Activated CD4-positive, alpha-beta T cell treated with anti-CD3 and anti-CD28 coated beads, Interleukin-10, Interleukin-2, amounts not matched to agents 100 ng/mL and 50 ng/mL, durations not matched to agents 16 hours and 8 hours (primary cell): ENCODE data around the gene POGLUT2.
"Not testable (repeated sequence)": the region's sequence is repeated elsewhere in the genome, so short reads cannot be mapped to it uniquely, and the experiment has no call there.

Experiments
- DNase-seq: peaks from one replicate; pipeline ENCODE4 v3.0.0-alpha.2; 2020

The POGLUT2 gene

GRCh38 chr13:102805680-102806079, 6.9 kb upstream of the POGLUT2 start:
- DNase-seq: no peak

GRCh38 chr13:102800145-102801041, 1.6 kb upstream of the POGLUT2 start:
- DNase-seq: peak; percentile 91

- DNase-seq: peak; percentile 4
Observed at GRCh38 chr13:102799426-102800144, 809 bp upstream of the POGLUT2 start.

GRCh38 chr13:102793611-102794355, 5.0 kb downstream of the POGLUT2 start:
- DNase-seq: no peak

GRCh38 chr13:102792396-102792795, 6.4 kb downstream of the POGLUT2 start:
- DNase-seq: no peak

- no peak for DNase-seq
Observed at GRCh38 chr13:102788683-102789082, 10.1 kb downstream of the POGLUT2 start.

GRCh38 chr13:102784483-102784882, 14.3 kb downstream of the POGLUT2 start:
- DNase-seq: no peak

GRCh38 chr13:102781591-102781990, 17.2 kb downstream of the POGLUT2 start:
- no peak for DNase-seq

- not testable (repeated sequence) for DNase-seq
Observed at GRCh38 chr13:102780656-102781055, 18.1 kb downstream of the POGLUT2 start.

- DNase-seq: peak; percentile 55
Observed at GRCh38 chr13:102779436-102780159, 19.2 kb downstream of the POGLUT2 start.

- no peak for DNase-seq
Observed at GRCh38 chr13:102777736-102778135, 21.0 kb downstream of the POGLUT2 start.

- DNase-seq: no peak
Observed at GRCh38 chr13:102776271-102776670, 22.5 kb downstream of the POGLUT2 start.

- DNase-seq: no peak
Observed at GRCh38 chr13:102774591-102775520, 23.9 kb downstream of the POGLUT2 start.

GRCh38 chr13:102774214-102774568, 24.6 kb downstream of the POGLUT2 start:
- DNase-seq: peak; percentile 5

- peak; percentile 93 for DNase-seq
Observed at GRCh38 chr13:102773441-102774213, 25.1 kb downstream of the POGLUT2 start, which contains the start of gene TEX30. TEX30 (minus strand) TSS chr13:102773786; CDS start chr13:102770026, 3,760 bp downstream.

- no peak for DNase-seq
Observed at GRCh38 chr13:102772042-102772425, 26.7 kb downstream of the POGLUT2 start.

GRCh38 chr13:102771298-102772041, 27.3 kb downstream of the POGLUT2 start:
- DNase-seq: no peak

- no peak for DNase-seq
Observed at GRCh38 chr13:102770435-102770834, 28.3 kb downstream of the POGLUT2 start.

- DNase-seq: no peak
Observed at GRCh38 chr13:102769679-102770078, 29.1 kb downstream of the POGLUT2 start.

- DNase-seq: no peak
Observed at GRCh38 chr13:102768909-102769308, 29.9 kb downstream of the POGLUT2 start.
